ENCODE results near the gene LRP5.

LRP5 gene

DNA sequence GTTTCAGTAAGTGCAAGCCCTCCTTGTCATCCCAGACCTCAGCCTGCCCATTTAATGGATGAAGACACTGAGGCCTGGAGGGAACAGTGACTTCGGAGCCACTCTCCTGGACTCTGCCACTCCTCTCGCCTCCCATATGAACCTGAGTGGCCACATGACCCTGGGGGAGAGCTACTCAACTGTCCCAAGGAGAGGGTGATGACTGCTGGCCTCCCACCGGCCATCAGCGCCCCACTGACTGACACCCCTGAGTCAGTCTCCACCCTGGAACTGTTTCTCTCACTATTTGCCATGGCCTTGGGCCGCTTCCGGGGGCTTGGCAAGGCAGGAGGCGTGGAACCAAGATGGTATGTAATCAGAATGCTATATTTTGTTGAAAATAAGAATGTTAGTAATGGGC, 17.1 kb downstream of the LRP5 start:
- TF ChIP-seq, protein P1, sequence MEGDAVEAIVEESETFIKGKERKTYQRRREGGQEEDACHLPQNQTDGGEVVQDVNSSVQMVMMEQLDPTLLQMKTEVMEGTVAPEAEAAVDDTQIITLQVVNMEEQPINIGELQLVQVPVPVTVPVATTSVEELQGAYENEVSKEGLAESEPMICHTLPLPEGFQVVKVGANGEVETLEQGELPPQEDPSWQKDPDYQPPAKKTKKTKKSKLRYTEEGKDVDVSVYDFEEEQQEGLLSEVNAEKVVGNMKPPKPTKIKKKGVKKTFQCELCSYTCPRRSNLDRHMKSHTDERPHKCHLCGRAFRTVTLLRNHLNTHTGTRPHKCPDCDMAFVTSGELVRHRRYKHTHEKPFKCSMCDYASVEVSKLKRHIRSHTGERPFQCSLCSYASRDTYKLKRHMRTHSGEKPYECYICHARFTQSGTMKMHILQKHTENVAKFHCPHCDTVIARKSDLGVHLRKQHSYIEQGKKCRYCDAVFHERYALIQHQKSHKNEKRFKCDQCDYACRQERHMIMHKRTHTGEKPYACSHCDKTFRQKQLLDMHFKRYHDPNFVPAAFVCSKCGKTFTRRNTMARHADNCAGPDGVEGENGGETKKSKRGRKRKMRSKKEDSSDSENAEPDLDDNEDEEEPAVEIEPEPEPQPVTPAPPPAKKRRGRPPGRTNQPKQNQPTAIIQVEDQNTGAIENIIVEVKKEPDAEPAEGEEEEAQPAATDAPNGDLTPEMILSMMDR (IDR thresholded peaks at IDR 0.05; ENCODE audit: poor library complexity, severe bottlenecking), result no peak
- Histone ChIP-seq H3K36me3 (ENCODE audit: low read depth) (no peaks in the 10 kb centered on the region; the same call in 1 of the 2 replicates), H3K9me3 (ENCODE audit: severe bottlenecking) (no peaks in the 10 kb centered on the region), H3K4me1 (ENCODE audit: insufficient read depth, poor library complexity, severe bottlenecking) (no peaks in the 10 kb centered on the region), H3K4me3 (ENCODE audit: severe bottlenecking) (no peak overlapping the region), H3K27ac (ENCODE audit: poor library complexity, severe bottlenecking) (no peak overlapping the region), H3K27me3 (ENCODE audit: insufficient read depth, poor library complexity, severe bottlenecking) (no peaks in the 10 kb centered on the region)
- no peak for DNase-seq (ENCODE audit: low spot score)
- ATAC-seq (ENCODE audit: low read depth), result no peak

GRCh38 chr11:68329978-68330699, 17.7 kb downstream of the LRP5 start:
- TF ChIP-seq, protein P1 (IDR thresholded peaks at IDR 0.05; ENCODE audit: poor library complexity, severe bottlenecking), result no peak
- no peaks in the 10 kb centered on the region for H3K4me1 ChIP-seq (ENCODE audit: insufficient read depth, poor library complexity, severe bottlenecking)
- DNase-seq (ENCODE audit: low spot score) (no peak), ATAC-seq (ENCODE audit: low read depth) (no peak)
- no peaks in the 10 kb centered on the region; the same call in 1 of the 2 replicates for H3K36me3 ChIP-seq (ENCODE audit: low read depth)
- no peak overlapping the region for H3K27ac ChIP-seq (ENCODE audit: poor library complexity, severe bottlenecking)
- H3K4me3 ChIP-seq (ENCODE audit: severe bottlenecking), result no peak overlapping the region
- H3K27me3 ChIP-seq (ENCODE audit: insufficient read depth, poor library complexity, severe bottlenecking), result no peaks in the 10 kb centered on the region
- no peaks in the 10 kb centered on the region for H3K9me3 ChIP-seq (ENCODE audit: severe bottlenecking)

- TF ChIP-seq, protein P1 (IDR thresholded peaks at IDR 0.05; ENCODE audit: poor library complexity, severe bottlenecking), result no peak
- Histone ChIP-seq H3K4me1 (ENCODE audit: insufficient read depth, poor library complexity, severe bottlenecking) (no peaks in the 10 kb centered on the region), H3K27me3 (ENCODE audit: insufficient read depth, poor library complexity, severe bottlenecking) (no peaks in the 10 kb centered on the region), H3K27ac (ENCODE audit: poor library complexity, severe bottlenecking) (no peak overlapping the region), H3K4me3 (ENCODE audit: severe bottlenecking) (no peak overlapping the region), H3K36me3 (ENCODE audit: low read depth) (no peaks in the 10 kb centered on the region; the same call in 1 of the 2 replicates), H3K9me3 (ENCODE audit: severe bottlenecking) (no peaks in the 10 kb centered on the region)
- DNase-seq (ENCODE audit: low spot score) (no peak), ATAC-seq (ENCODE audit: low read depth) (no peak)
Observed at GRCh38 chr11:68330700-68331337, 18.4 kb downstream of the LRP5 start.

DNA sequence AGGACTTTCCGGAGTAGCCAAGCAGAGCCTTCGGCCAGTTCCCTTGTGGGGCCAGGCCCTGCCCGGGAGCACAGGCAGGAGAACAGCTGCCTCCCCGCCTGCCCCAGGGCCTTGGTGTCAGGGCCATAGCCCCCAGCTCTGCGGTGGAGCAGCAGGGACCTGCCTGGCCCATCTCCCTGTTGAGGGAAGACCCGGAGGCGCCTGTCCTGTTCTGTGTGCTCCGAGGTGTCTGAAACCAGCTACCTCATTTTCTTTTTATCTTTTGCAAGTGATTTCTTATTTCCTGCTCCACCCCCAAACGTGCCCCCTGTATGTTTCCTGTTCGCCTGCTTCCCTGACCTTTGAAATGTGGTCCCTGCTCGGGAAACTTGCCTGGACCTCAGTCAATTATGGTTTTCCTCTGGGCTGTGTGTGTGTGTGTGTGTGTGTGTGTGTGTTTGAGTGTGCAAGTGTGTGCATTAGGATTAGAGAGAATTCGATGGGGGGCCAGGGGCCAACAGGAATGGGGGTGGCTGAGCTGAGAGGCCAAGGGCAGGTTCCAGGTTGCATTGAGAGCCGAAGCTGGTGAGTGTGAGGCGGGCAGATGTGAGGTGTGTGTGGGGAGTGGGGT, 19.1 kb downstream of the LRP5 start:
- no peaks in the 10 kb centered on the region for H3K27me3 ChIP-seq (ENCODE audit: insufficient read depth, poor library complexity, severe bottlenecking)
- DNase-seq (ENCODE audit: low spot score) (no peak), ATAC-seq (ENCODE audit: low read depth) (no peak)
- no peaks in the 10 kb centered on the region for H3K9me3 ChIP-seq (ENCODE audit: severe bottlenecking)
- H3K4me1 ChIP-seq (ENCODE audit: insufficient read depth, poor library complexity, severe bottlenecking), result no peaks in the 10 kb centered on the region
- H3K36me3 ChIP-seq (ENCODE audit: low read depth), result no peaks in the 10 kb centered on the region; the same call in 1 of the 2 replicates
- H3K27ac ChIP-seq (ENCODE audit: poor library complexity, severe bottlenecking), result no peak overlapping the region
- H3K4me3 ChIP-seq (ENCODE audit: severe bottlenecking), result no peak overlapping the region
- TF ChIP-seq, protein P1 (IDR thresholded peaks at IDR 0.05; ENCODE audit: poor library complexity, severe bottlenecking), result no peak

All from RWPE2 (cell line).